Measurements from ENCODE around the gene MAP4K4. TPM values are rescaled to one million over a fixed set of nuclear protein-coding genes. Genes with fewer than 3 reads are reported as not detected.
"Not testable (repeated sequence)": the region's sequence is repeated elsewhere in the genome, so short reads cannot be mapped to it uniquely, and the experiment has no call there.

The MAP4K4 gene
- total RNA-seq, 4 donors from 2014 or later: 25.7 to 42.3 (median 29.8) TPM

GRCh38 chr2:101766337-101766736 is 68.8 kb downstream of the MAP4K4 start:
- intact Hi-C loops (cut with DNase I; ENCODE audit: low total_unique reads): no loop called here
- DNase-seq (ENCODE audit: low spot score in 2 of 2): no peak
- H3K4me3 ChIP-seq (ENCODE audit: low read depth, poor library complexity, severe bottlenecking): no peak overlapping the region
- TF ChIP-seq, protein P1, sequence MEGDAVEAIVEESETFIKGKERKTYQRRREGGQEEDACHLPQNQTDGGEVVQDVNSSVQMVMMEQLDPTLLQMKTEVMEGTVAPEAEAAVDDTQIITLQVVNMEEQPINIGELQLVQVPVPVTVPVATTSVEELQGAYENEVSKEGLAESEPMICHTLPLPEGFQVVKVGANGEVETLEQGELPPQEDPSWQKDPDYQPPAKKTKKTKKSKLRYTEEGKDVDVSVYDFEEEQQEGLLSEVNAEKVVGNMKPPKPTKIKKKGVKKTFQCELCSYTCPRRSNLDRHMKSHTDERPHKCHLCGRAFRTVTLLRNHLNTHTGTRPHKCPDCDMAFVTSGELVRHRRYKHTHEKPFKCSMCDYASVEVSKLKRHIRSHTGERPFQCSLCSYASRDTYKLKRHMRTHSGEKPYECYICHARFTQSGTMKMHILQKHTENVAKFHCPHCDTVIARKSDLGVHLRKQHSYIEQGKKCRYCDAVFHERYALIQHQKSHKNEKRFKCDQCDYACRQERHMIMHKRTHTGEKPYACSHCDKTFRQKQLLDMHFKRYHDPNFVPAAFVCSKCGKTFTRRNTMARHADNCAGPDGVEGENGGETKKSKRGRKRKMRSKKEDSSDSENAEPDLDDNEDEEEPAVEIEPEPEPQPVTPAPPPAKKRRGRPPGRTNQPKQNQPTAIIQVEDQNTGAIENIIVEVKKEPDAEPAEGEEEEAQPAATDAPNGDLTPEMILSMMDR (IDR thresholded peaks at IDR 0.05): no peak
- no peak for TF ChIP-seq POLR2A (IDR thresholded peaks at IDR 0.05)
- WGBS, 2 donors: 77 to 78% methylated on average over 2 of the region's 2 CpGs

GRCh38 chr2:101766871-101767739 is 69.6 kb downstream of the MAP4K4 start:
- DNase-seq (ENCODE audit: low spot score in 2 of 2): no peak
- TF ChIP-seq POLR2A (IDR thresholded peaks at IDR 0.05): no peak
- TF ChIP-seq, protein P1 (IDR thresholded peaks at IDR 0.05): no peak
- intact Hi-C loops (cut with DNase I; ENCODE audit: low total_unique reads): no loop called here
- 64 to 71% methylated on average over 5 of the region's 5 CpGs for WGBS, 2 donors
- no peak overlapping the region for H3K4me3 ChIP-seq (ENCODE audit: low read depth, poor library complexity, severe bottlenecking)

DNA sequence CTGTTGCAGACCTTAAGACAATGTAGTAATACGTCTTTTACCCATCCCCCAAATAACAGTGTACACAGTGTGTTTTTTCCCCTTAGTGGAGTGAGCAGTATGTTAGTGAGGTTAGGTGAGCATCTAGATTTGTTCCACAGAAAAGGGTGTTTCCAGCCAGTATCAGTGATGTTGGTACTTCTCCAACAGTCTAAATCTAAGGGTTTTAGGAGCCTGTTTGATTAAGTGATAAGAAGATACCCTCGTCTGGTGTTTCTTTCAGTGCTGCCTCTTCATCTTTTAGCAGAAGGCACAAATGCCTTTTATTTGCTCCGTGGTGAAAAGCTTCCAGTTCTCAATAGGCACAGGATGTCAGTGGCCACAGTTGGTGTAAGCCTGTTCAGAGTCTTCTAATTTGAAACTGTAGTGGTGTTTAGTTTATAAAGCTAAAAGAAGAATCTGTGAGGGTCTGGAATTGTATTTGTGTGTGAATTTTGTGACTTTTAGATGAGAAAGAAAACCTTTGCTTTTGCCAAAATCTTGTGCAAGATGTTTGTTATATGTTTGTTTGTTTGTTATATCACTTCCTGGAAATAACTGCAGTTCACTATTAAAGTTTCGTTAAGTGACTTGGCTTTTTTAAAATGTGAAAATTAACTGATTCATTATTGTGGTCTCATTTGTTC is 71.2 kb downstream of the MAP4K4 start:
- TF ChIP-seq, protein P1 (IDR thresholded peaks at IDR 0.05): no peak
- no peak for TF ChIP-seq POLR2A (IDR thresholded peaks at IDR 0.05)
- no peak for DNase-seq (ENCODE audit: low spot score in 2 of 2)
- 44 to 46% methylated on average over 4 of the region's 4 CpGs for WGBS, 2 donors
- H3K4me3 ChIP-seq (ENCODE audit: low read depth, poor library complexity, severe bottlenecking): no peak overlapping the region
- intact Hi-C loops (cut with DNase I; ENCODE audit: low total_unique reads): no loop called here

- DNase-seq (ENCODE audit: low spot score in 2 of 2); intact Hi-C loops (cut with DNase I; ENCODE audit: low total_unique reads); H3K4me3 ChIP-seq (ENCODE audit: low read depth, poor library complexity, severe bottlenecking): not testable (repeated sequence)
- WGBS, 2 donors: 92 to 98% methylated on average over 3 of the region's 3 CpGs
Measured at GRCh38 chr2:101769726-101770125, 72.2 kb downstream of the MAP4K4 start.

DNA sequence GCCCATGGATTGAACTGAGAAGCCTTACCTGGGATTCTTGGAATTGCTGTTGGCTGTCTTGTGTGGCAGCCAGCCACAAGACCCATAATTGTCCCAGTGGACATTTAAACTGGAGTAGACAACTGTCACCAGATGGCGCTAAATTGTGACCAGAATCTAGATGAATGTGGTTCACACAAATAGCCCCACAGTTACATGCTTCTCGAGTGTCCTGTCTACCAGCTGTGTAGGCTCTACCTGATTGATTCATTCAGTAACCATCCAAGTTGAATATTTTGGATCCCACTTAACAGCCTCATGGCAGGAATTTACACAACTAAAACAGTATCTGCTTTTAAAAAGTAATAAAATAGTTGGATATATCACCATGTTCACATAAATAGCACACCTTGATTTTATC is 73.2 kb downstream of the MAP4K4 start:
- intact Hi-C loops (cut with DNase I; ENCODE audit: low total_unique reads): no loop called here
- WGBS, 2 donors: 69 to 76% methylated on average over 2 of the region's 2 CpGs
- no peak for DNase-seq (ENCODE audit: low spot score in 2 of 2)
- no peak for TF ChIP-seq POLR2A (IDR thresholded peaks at IDR 0.05)
- TF ChIP-seq, protein P1 (IDR thresholded peaks at IDR 0.05): no peak
- no peak overlapping the region for H3K4me3 ChIP-seq (ENCODE audit: low read depth, poor library complexity, severe bottlenecking)

GRCh38 chr2:101771227-101771902 is 73.9 kb downstream of the MAP4K4 start:
- no peak for TF ChIP-seq POLR2A (IDR thresholded peaks at IDR 0.05)
- DNase-seq (ENCODE audit: low spot score in 2 of 2): no peak
- no peak overlapping the region for H3K4me3 ChIP-seq (ENCODE audit: low read depth, poor library complexity, severe bottlenecking)
- 86 to 87% methylated on average over 5 of the region's 5 CpGs for WGBS, 2 donors
- intact Hi-C loops (cut with DNase I; ENCODE audit: low total_unique reads): no loop called here

Measured in lower leg skin (tissue), 4 donors.